Renal cortex interstitium (tissue), 15 donors: ENCODE data around the gene NOL3. TPM values are rescaled to one million over a fixed set of nuclear protein-coding genes. Genes with fewer than 3 reads are reported as not detected.
"Not testable (repeated sequence)": the region's sequence is repeated elsewhere in the genome, so short reads cannot be mapped to it uniquely, and the experiment has no call there.

Experiments
- DNase-seq, 11 donors: peaks; one replicate each; pipeline ENCODE4 v3.0.0-alpha.2; 2013; ENCODE audit warnings: low read depth in 9 of 11, low spot score in 4 of 11; ENCODE audit errors: extremely low read depth in 1 of 11
- long read RNA-seq, 16 experiments: transcript quantifications; one replicate each; lab custom pipeline, GENCODE V29; 2026
- polyA plus RNA-seq, 3 donors: library from polyadenylated mRNA; unstranded; fragments of 120-200 nt; gene quantifications; one replicate each; pipeline ENCODE4 v1.2.1, GENCODE V29; 2013; ENCODE audit not compliant: insufficient read length in 3 of 3

The NOL3 gene
- polyA plus RNA-seq: 1 to 10 TPM; 4.9 to 7.6 (median 6.1) TPM
- long read RNA-seq, donor 1: 0 reads
- long read RNA-seq, donor 2, partial matches to known transcripts: 0 of 1 reads
- long read RNA-seq, donor 2, other reads (novel, unspliced or antisense): 0 of 1 reads
- long read RNA-seq, donor 3: 0 reads
- long read RNA-seq, donor 4, partial matches to known transcripts: 23 of 23 reads
- long read RNA-seq, donor 4, other reads (novel, unspliced or antisense): 0 of 23 reads
- long read RNA-seq, donor 5: 0 reads
- long read RNA-seq, donor 6, partial matches to known transcripts: 11 of 12 reads
- long read RNA-seq, donor 6, other reads (novel, unspliced or antisense): 0 of 12 reads
- long read RNA-seq, donor 7, partial matches to known transcripts: 0 of 1 reads
- long read RNA-seq, donor 7, other reads (novel, unspliced or antisense): 0 of 1 reads
- long read RNA-seq, donor 8: 0 reads
- long read RNA-seq, donor 9, partial matches to known transcripts: 29 of 29 reads
- long read RNA-seq, donor 9, other reads (novel, unspliced or antisense): 0 of 29 reads
- long read RNA-seq, donor 10, partial matches to known transcripts: 0 of 1 reads
- long read RNA-seq, donor 10, other reads (novel, unspliced or antisense): 0 of 1 reads
- long read RNA-seq, donor 11, partial matches to known transcripts: 9 of 9 reads
- long read RNA-seq, donor 11, other reads (novel, unspliced or antisense): 0 of 9 reads
- long read RNA-seq, donor 12: 0 reads
- long read RNA-seq, donor 13: 0 reads
- long read RNA-seq, donor 14, partial matches to known transcripts: 7 of 7 reads
- long read RNA-seq, donor 14, other reads (novel, unspliced or antisense): 0 of 7 reads
- long read RNA-seq, donor 15: 0 reads
- long read RNA-seq, donor 16, partial matches to known transcripts: 187 of 188 reads
- long read RNA-seq, donor 16, other reads (novel, unspliced or antisense): 0 of 188 reads

GRCh38 chr16:67170168-67170948 is at the start of gene NOL3:
TSS of gene NOL3 (plus strand) at chr16:67170538.
- DNase-seq: no peak

GRCh38 chr16:67122799-67123198 is 47.5 kb upstream of the NOL3 start:
- not testable (repeated sequence) for DNase-seq

GRCh38 chr16:67128417-67128816 is 41.9 kb upstream of the NOL3 start:
- DNase-seq: no peak

GRCh38 chr16:67128887-67129286 is 41.5 kb upstream of the NOL3 start:
- DNase-seq: no peak

- DNase-seq: no peak
These were observed 40.9 kb upstream of the NOL3 start for GRCh38 chr16:67129422-67129821.

GRCh38 chr16:67137605-67138004 is 32.7 kb upstream of the NOL3 start:
- DNase-seq: no peak

- DNase-seq: no peak
These were observed 28.9 kb upstream of the NOL3 start for GRCh38 chr16:67141391-67141790.

GRCh38 chr16:67142342-67142741 is 28.0 kb upstream of the NOL3 start:
- DNase-seq: no peak

GRCh38 chr16:67144943-67145342 is 25.4 kb upstream of the NOL3 start:
- DNase-seq: no peak

- DNase-seq: no peak
These were observed 24.6 kb upstream of the NOL3 start for GRCh38 chr16:67145746-67146145.

- no peak for DNase-seq
These were observed 23.6 kb upstream of the NOL3 start for GRCh38 chr16:67146523-67147357.

- no peak for DNase-seq
These were observed 22.7 kb upstream of the NOL3 start for GRCh38 chr16:67147437-67148140.

GRCh38 chr16:67148221-67148620 is 22.1 kb upstream of the NOL3 start:
- no peak for DNase-seq

- no peak for DNase-seq
These were observed 21.6 kb upstream of the NOL3 start for GRCh38 chr16:67148656-67149275.

- DNase-seq: no peak
These were observed 20.9 kb upstream of the NOL3 start for GRCh38 chr16:67149276-67150046.

GRCh38 chr16:67150047-67150832 is 20.1 kb upstream of the NOL3 start:
- DNase-seq: peak in 1 of 11 donors; percentile 67
